T1000 (cell line): Measurements from ENCODE around the gene CDK14.
"Not testable (repeated sequence)": the region's sequence is repeated elsewhere in the genome, so short reads cannot be mapped to it uniquely, and the experiment has no call there.

Source experiments
- DNase-seq: peaks from one replicate; lab custom pipeline; 2025; ENCODE audit warnings: mixed read lengths; lab: John Stamatoyannopoulos, UW

CDK14 gene

GRCh38 chr7:91157579-91158320, 561.6 kb downstream of the CDK14 start:
- DNase-seq, result no peak

DNA sequence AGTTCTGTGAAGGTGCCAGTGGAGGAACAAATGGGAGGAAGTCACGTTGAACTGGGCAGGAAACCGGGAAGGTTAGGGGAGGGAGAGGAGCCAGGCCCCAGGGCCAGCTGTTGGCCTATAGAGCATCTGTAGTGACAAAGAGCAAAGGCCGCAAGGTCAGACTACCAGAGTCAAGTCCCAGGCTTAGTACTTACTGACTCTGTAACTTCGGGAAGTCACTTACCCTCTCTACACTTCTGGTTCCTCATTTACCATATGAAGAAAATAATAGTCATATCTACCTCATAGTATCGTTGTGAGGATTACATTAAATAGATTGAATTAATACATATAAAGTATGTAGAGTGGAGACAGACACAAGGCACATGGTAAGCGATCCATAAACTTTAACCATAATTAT, 566.3 kb downstream of the CDK14 start:
- DNase-seq, result no peak

GRCh38 chr7:91164506-91164905, 568.4 kb downstream of the CDK14 start:
- DNase-seq, result no peak

GRCh38 chr7:91165006-91165845, 569.1 kb downstream of the CDK14 start:
- DNase-seq, result no peak

DNA sequence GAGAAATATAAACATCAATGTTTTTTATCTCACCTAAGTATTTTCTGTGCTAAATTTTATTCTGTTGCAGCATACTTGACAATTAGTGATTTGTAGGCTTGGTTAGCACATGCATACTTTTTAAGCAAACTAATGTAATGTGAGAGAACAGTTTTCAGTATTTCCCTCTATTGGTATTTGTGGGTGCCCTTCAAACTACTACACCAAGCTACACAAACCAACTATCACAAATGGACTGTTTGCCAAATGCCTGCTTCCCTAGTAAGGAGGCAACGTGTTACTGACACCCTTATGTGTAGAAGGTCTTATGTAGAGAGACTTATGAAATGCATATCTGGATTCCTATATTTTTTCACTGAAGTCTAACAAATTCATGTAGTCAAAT, 569.7 kb downstream of the CDK14 start:
- no peak for DNase-seq

GRCh38 chr7:91168871-91169829, 573.0 kb downstream of the CDK14 start:
- no peak for DNase-seq

- no peak for DNase-seq
These were observed 573.7 kb downstream of the CDK14 start for GRCh38 chr7:91169830-91170191.

- not testable (repeated sequence) for DNase-seq
These were observed 577.1 kb downstream of the CDK14 start for GRCh38 chr7:91173265-91173664.

DNA sequence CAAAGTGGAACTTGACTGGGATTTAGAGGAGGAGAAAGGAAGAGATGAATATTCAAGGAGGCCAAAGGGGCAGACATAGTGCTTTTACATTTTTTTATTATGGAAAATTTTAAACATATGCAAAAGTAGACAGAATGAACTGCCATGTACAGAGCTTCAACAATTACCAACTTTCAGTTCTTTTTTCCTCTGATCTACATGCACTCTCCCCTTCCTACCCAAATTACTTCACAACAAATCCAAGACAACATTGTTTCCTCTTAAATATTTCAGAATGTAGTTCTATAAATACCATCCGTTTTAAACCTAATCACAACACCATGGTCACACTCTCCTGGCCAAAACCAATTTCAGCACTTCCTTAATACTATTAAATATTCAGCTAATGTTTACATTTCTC, 584.6 kb downstream of the CDK14 start:
- no peak for DNase-seq

GRCh38 chr7:91181949-91182348, 585.8 kb downstream of the CDK14 start:
- no peak for DNase-seq

- peak; percentile 7 for DNase-seq
These were observed 587.0 kb downstream of the CDK14 start for GRCh38 chr7:91182819-91183764.

- DNase-seq, result no peak
These were observed 589.6 kb downstream of the CDK14 start for GRCh38 chr7:91185771-91186170.

- DNase-seq, result no peak
These were observed 590.9 kb downstream of the CDK14 start for GRCh38 chr7:91187061-91187460.

GRCh38 chr7:91191771-91192170, 595.6 kb downstream of the CDK14 start:
- no peak for DNase-seq

DNA sequence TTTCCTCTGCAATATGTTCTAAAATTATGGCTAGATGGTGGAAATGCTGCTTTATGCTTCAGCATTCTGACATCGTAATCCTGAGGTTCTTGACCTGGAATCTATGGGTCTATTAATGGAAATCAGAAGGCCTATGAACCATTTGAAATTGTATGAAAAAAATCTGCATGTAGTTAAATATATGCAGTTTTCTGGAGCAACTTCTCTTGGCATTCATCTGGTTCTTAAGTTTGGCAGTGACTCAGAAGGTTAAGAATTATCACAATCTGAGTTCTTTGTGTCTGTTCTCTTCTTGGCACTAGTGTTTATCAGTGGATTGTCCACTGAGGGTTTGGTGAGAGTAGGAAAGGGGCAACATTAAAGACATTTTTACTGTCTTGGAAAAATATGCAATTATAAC, 597.0 kb downstream of the CDK14 start:
- DNase-seq, result no peak

- DNase-seq, result no peak
These were observed 598.7 kb downstream of the CDK14 start for GRCh38 chr7:91194841-91195240.

DNA sequence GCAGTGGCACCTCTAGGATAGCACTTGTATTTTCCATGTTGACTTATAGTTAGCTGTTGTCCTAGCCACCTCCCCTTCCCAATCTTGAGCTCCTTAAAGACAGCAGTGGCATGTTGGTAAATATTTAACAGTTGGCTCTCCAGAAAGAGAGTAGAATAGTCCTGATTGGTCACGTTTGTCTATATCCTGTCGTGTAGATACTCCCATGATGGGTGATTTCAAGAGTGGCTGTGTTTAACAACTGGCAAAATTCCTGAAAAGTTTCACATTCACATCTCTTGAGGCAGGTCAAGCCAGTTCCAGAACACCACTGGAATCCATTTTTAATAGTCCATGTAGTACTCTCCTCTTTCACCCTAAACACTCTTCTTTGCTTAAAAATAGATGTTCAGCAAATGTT, 599.9 kb downstream of the CDK14 start:
- DNase-seq, result no peak

DNA sequence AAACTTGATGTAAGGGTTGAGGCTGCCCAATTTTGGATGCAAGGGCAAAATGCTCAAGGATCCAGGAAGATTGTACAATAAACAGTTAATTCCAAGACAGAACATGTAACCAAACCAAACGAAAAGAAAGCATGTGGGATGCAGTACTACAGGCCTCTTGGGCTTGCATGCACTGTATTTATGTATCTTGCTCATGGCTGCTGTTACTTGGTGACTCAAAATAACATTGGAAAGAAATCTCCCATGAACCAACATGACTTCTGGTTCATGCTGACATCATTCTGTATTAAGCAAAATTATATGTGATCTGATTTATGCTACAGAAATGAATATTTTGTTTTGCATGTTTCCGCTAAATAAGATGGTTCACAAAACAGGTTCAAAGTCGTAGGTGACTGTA, 602.2 kb downstream of the CDK14 start:
- no peak for DNase-seq

GRCh38 chr7:91199601-91200000, 603.5 kb downstream of the CDK14 start:
- DNase-seq, result no peak

- DNase-seq, result no peak
These were observed 605.5 kb downstream of the CDK14 start for GRCh38 chr7:91201442-91202113.
